A673 (cell line): ENCODE results near the gene PPM1D.

ENCODE experiments used
- EZH2 ChIP-seq: fragments of 200-600 bp; sonication (generic); IDR thresholded peaks from 2 replicates; pipeline ENCODE4 v1.6.1; 2017; ENCODE audit warnings: borderline replicate concordance, low read depth, mild to moderate bottlenecking, mixed read lengths, antibody characterized with exemption, low read length; ENCODE audit not compliant: poor library complexity, severe bottlenecking
- TF ChIP-seq, protein P1 (sequence below): fragments of 300-800, 200-600 bp; sonication (generic); conservative IDR thresholded peaks from 2 replicates; pipeline ENCODE4 v1.5.1; 2017; ENCODE audit warnings: low read depth, mild to moderate bottlenecking, antibody characterized with exemption, low read length, moderate library complexity, mixed read lengths

DNA sequence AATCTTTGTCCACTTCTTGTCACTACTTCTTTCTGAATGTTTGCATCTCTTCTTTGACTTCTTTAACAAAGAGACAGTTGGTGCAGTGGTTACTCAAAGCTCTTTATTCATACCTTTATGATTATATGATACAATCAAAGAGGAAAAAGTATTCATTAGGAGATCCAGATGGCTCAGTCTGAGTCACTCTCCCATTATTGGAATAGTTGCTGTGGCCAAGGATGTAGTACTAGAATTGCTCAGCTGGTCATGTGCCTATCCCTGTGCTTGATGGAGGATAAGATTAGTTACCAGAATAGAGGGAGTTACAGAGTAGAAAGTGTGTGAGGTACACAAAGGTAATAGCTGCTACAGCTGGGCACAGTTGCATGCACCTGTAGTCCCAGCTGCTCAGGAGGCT is 96.0 kb downstream of the PPM1D start:
- TF ChIP-seq, protein P1, sequence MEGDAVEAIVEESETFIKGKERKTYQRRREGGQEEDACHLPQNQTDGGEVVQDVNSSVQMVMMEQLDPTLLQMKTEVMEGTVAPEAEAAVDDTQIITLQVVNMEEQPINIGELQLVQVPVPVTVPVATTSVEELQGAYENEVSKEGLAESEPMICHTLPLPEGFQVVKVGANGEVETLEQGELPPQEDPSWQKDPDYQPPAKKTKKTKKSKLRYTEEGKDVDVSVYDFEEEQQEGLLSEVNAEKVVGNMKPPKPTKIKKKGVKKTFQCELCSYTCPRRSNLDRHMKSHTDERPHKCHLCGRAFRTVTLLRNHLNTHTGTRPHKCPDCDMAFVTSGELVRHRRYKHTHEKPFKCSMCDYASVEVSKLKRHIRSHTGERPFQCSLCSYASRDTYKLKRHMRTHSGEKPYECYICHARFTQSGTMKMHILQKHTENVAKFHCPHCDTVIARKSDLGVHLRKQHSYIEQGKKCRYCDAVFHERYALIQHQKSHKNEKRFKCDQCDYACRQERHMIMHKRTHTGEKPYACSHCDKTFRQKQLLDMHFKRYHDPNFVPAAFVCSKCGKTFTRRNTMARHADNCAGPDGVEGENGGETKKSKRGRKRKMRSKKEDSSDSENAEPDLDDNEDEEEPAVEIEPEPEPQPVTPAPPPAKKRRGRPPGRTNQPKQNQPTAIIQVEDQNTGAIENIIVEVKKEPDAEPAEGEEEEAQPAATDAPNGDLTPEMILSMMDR: no peak
- TF ChIP-seq EZH2: no peak
